Activated CD4-positive, CD25-positive, alpha-beta regulatory T cell treated with anti-CD3 and anti-CD28 coated beads, Interleukin-2, amount 50 U/mL, for 72 hours (primary cell): ENCODE measurements around the gene BTBD6.

ENCODE experiments used
- DNase-seq: peaks from one replicate; pipeline ENCODE4 v3.0.0; 2021

BTBD6 gene

GRCh38 chr14:105211758-105212089, 36.6 kb upstream of the BTBD6 start:
- no peak for DNase-seq

- DNase-seq, result no peak
Observed at GRCh38 chr14:105212541-105213300, 35.6 kb upstream of the BTBD6 start.

DNA sequence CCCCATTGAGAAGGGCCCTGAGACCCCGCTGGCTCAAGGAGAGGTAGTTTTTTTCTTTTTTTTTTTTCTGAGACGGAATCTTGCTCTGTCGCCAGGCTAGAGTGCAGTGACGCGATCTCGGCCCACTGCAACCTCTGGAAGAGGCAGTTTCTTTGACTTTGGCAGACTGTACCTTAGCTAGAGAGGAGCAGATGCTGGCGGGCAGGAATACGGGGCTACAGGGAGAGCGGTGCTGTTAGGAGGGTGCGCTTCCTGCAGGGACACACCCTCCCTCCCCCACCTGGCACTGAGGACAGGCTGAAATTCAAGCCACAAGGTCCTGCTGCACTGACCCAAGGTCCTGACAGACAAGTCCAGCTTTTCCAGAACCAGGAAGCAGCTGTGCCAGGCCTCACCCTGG, 35.0 kb upstream of the BTBD6 start:
- no peak for DNase-seq

DNA sequence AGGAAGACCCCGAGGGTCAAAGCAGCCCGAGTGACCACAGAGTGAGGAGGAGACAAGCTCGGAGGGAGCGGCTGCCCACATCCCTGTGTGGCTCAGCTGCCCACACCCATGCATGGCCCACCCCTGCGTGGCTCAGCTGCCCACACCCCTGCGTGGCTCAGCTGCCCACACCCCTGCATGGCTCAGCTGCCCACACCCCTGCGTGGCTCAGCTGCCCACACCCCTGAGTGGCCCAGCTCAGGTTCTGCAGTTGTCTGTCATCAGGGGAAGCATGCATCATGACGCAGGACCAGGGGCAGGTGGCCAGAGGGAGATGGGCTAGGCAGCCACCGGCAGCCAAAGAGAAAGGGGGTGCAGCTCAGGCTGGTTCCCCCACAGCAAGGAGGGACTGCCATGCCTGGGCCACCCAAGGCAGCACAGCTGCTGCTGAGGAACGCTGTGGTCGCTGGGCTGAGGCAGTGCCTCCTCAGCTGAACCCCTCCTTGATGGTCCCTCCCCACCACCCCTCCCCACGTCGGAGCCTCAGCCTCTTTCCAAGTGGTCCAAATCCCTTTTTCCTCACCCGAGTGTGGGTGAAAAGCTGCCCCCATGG, 33.9 kb upstream of the BTBD6 start:
- DNase-seq, result no peak

- DNase-seq, result no peak
Observed at GRCh38 chr14:105215602-105216001, 32.7 kb upstream of the BTBD6 start.

DNA sequence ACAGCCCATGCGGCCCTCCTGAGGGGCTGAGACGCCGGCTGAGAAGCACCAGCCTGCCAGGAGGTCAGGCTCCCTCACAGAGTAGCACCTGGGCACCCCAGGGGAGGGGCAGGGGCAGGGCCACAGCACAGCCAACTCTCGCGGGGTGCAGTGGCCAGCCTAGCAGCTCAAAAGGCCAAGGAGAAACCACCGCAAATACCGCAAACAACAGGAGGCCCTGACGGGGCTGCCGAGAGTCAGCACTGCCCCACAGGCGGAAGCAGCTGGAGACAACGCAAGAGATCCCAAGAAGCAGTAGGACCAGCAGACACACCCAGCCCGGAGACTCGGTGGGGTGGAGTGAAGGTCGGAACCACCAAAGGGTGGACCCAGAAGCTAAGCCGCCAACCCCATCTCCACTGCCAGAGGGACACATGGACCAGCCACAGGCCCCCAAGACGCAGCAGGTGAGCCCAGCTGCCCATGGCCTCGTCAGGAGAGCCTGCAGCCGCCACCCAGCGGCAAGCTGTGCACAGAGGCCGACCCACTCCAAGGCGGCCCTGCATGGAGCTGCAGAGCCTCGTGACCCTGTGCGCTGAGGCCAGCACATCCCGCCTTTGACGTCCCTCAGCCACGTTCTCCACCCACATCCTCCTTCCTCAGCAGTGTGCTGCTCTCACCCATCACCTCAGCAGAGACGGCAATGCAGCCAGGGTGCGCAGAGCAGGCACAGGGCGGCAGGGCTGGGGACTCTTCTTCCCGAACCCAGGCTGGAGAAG, 31.7 kb upstream of the BTBD6 start:
- DNase-seq, result no peak

DNA sequence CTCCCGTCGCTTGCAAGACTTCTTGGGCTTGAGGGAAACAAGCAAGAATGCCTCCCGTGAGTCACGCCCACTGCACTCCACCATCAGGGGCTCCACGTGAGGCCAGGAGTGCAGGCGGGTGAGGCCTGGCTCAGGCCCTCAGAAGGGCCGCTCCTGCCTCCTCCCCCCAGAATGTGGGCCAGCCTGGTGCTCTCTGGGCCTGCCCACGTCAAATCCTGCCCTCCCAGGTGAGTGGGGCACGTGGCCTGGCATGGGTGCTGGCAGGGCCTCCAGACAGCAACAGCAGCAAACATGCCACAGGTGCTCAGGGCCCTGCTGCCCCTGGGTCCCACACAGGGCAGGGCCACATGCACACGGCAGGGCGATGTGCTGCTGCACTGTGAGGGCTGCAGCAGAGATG, 30.6 kb upstream of the BTBD6 start:
- no peak for DNase-seq

- DNase-seq, result no peak
Observed at GRCh38 chr14:105218611-105219010, 29.7 kb upstream of the BTBD6 start.

DNA sequence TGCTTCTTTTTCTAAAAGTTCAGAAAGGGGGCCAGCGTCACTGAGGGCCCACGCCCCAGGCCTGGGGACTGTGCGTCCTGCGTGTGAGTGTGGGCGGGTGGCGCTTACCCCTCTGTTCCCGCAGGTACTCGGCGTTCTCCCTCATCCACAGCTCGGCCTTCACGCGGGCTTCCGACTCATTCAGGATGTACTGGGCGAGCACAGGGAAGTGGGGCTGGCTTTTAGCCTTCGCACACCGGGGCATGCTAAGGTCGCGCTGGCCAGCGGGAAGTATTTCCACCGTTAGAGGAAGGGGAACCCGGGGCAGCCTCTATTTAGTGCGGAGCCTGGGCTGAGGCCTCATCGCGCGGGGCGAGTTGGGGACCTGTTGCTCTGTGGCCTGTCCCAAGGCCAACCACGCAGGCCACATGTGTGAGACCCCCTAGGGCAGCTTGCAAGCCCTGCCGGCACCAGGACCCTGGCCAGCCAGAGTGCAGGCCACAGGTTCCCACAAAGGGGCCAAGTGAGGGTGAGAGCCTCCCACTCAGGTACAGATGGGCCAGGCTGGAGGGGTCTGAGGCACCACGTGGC, 29.2 kb upstream of the BTBD6 start:
- DNase-seq, result no peak

DNA sequence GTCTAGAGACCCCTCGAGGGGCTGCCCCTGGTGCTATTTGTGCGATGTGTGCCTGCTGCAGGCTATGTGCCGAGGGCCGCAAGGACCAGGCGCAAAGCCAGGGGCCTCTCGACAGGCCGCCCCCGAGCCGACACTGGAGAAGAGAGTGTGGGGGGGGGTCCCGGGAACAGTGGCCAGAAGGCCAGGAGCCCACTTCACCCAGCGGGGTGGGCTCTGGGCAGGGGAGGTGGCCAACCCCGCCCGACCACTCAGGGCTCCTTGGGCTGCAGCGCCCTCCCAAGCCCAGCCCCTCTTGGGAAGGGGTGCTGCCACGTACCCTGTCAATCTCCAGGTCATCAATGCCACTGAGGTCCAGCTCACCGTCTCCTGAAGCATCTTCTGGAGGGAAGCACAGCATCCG, 28.6 kb upstream of the BTBD6 start:
- DNase-seq, result no peak

DNA sequence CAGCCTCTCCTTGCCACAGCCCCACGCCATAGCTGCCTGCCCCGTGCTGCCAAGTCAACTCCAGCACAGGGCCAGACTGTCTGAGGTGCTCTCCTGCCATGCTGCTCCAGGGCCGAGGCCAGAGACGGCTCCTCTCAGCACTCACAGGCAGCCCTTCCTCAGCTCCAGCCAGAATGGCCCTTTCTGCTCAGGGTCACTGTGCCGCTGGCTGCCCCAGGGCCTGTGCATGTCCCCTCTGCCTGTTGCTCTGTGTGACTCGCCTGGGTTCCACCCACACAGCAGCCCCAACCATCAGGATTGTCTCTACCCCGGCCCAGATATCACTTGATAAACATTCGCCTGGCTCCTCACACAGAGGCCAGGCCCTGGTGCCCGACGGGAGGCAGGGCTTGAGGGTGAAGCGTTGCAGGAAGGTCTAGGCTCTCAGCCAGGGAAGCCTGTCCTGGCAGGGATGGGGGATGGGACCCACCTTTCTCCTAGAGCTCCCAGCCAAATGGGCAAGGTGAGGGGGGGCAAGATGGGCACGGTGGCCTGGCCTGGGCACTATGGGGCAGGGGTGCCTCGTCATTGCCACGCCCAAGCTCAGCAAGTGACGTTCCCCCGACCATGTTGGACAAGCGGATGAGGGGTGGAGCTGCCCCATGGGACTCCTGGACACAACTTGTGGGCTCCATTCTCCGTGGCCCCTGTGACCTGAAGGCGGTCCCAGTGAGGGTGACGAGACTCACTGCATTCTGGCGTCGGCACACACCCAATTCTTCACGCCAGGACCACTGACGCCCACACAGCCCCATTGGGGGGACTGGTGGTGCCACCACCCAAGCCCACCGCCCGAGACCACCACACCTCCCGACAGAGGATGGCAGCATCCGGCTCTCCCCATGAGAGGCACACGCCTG, 27.4 kb upstream of the BTBD6 start:
- DNase-seq, result no peak

DNA sequence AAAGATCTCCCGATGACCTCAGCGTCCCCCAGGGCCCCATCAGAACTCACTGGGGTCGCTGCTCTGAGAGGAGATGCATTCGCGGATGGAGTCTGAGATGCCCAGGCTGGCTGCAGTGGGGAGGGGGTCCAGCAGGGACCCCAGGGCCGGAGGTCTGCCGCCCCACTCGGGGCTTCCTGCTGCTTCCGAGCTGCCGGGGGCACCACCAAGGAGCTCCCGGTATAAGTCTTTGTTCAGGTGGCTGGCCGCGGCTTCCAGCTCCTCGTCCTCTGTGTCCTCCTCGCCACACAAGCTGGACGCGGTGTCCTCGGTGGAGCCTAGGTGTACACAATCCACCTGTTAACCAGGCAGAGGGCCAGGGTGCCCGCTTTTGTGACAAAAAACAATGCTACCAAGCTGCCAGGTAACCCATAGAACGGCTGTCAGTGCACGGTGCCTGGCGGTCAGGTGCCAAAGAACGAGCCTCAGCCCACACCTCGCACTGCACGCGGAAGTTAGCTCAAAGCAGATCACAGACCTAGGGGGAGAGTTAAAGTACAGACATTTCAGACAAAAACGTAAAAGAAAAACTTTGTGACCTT, 26.6 kb upstream of the BTBD6 start:
- no peak for DNase-seq

GRCh38 chr14:105223260-105223659, 25.1 kb upstream of the BTBD6 start:
- no peak for DNase-seq

DNA sequence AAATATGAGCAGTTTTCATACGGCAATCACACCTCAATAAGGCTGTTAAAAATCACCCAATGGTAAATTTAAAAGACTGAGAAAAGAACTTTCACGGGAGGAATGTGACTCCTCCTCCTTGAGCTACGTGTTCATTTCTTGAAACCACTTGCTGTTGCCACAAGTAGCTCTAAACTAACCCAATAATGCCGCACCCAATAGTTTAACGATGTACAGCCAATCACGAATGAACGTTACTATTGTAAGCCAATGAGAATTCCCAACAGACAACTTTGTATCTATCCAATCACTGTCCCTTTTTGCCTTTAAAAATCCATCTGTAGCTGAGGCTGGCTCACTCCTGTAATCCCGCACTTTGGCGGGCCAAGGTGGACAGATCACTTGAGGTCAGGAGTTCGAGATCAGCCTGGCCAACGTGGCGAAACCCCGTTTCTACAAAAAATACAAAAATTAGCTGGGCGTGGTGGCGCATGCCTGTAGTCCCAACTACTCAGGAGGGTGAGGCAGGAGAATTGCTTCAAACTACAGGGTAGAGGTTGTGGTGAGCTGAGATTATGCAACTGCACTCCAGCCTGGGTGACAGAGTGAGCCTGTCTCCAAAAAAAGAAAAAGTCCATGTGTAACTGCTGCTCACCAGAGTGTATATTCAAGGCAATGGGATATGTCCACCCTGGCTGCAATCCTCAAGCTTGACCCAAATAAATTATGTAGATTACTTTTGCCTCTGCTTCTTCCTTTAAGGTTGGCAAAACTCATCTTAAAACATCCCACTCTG, 24.4 kb upstream of the BTBD6 start:
- no peak for DNase-seq

- no peak for DNase-seq
Observed at GRCh38 chr14:105224845-105225570, 23.3 kb upstream of the BTBD6 start.

DNA sequence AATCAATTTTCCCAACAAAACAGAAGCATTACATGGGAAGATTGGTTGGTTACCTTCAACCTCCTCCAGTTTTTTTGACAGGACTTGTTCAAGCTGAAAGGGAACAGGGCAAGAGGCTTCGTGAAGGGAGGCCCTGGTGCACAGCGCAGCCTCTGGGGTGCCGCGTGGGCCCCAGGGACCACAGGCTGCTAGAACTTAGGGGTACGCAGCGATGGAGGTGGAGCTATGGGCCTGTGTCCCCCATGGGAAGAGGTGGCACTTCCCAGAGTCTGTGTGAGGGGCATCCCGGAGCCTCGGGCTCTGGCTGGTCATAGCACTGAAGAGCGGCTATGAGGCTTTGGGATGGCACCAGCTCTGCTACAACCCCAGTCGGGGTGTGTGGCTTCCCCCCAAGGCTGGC, 22.1 kb upstream of the BTBD6 start:
- no peak for DNase-seq

DNA sequence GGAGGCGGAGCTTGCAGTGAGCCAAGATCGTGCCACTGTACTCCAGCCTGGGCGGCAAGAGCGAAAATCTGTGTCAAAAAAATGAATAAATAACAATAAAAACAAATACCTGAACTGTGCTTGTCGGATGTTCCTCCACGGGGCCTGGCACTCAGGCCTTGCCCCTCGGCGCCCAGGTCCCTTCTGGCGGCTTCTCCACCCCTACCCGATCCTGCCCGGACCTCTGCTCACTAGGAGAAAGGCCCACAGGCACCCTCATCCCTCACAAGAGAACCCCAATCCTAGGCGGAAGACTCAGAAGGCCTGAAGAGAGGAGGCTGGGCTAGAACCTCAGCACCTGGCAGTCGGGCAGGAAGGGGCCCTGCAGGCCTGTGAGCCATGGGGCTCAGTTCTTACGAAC, 21.0 kb upstream of the BTBD6 start:
- DNase-seq, result no peak

- no peak for DNase-seq
Observed at GRCh38 chr14:105228562-105228961, 19.8 kb upstream of the BTBD6 start.

- DNase-seq, result no peak
Observed at GRCh38 chr14:105229099-105229655, 19.2 kb upstream of the BTBD6 start.

- no peak for DNase-seq
Observed at GRCh38 chr14:105240811-105241576, 7.3 kb upstream of the BTBD6 start.
